WI38 (cell line): ENCODE results near the gene MPZL3.

Experiments
- H3K4me3 ChIP-seq: 2 replicates; pipeline ENCODE4 v1.5.1; 2011; ENCODE audit warnings: low read depth, mild to moderate bottlenecking, control low read depth, low read length
- CTCF ChIP-seq: IDR thresholded peaks from 2 replicates; pipeline ENCODE4 v1.5.1; 2012; ENCODE audit warnings: low read depth, mild to moderate bottlenecking, control low read depth, low read length

Gene MPZL3

GRCh38 chr11:118258410-118258809 is 6.2 kb upstream of the MPZL3 start:
- no peak for TF ChIP-seq CTCF
- no peak overlapping the region for H3K4me3 ChIP-seq

GRCh38 chr11:118252688-118253087 is 523 bp upstream of the MPZL3 start:
- TF ChIP-seq CTCF = no peak
- H3K4me3 ChIP-seq = no peak overlapping the region

- no peak for TF ChIP-seq CTCF
- H3K4me3 ChIP-seq = no peak overlapping the region
These were observed 5.1 kb downstream of the MPZL3 start for GRCh38 chr11:118247041-118247440.

GRCh38 chr11:118245936-118246562 is 6.1 kb downstream of the MPZL3 start:
- TF ChIP-seq CTCF = no peak
- no peak overlapping the region for H3K4me3 ChIP-seq

- no peak overlapping the region for H3K4me3 ChIP-seq
- no peak for TF ChIP-seq CTCF
These were observed 8.0 kb downstream of the MPZL3 start for GRCh38 chr11:118243993-118244762.

- H3K4me3 ChIP-seq = no peak overlapping the region
- TF ChIP-seq CTCF = no peak
These were observed 9.0 kb downstream of the MPZL3 start for GRCh38 chr11:118243161-118243560.

- no peak for TF ChIP-seq CTCF
- no peak overlapping the region for H3K4me3 ChIP-seq
These were observed 10.4 kb downstream of the MPZL3 start for GRCh38 chr11:118241764-118242098.
